ENCODE data around the gene SHPK. TPM values are rescaled to one million over a fixed set of nuclear protein-coding genes. Genes with fewer than 3 reads are reported as not detected.

The SHPK gene
- total and polyA plus RNA-seq, 4 donors, result 9.3 to 66.6 (median 17.0) TPM

DNA sequence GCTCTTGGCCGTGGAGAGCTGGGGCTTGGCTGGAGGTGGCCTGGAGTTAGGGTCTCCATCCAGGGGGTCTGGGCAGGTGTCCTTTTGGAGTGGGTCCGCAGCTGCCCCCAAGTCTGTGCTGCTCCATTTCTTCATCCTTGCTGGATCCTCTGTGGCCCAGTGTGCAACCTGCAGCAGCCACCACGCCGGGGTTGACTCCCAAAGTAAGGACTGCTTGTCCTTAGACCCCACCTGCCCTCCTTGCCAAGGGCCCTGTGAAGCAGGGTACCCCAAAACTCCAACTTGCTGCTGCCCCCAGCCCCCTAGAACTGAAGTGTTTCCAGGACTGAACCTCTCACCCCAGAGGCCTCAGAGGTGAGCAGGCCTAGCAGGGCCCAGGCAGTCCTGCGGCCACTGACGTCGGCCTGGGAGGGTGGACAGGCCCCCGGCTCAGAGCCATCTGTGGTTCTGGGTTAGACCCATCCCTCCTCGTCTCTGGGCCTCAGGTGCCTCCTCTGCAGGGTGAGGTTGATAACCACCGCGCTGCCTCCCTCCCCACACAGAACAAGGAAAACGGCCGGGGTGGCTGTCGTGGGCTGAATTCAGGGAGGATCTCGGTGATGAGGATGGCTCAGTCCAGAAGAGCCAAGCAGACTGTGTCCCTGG is 43.7 kb downstream of the SHPK start:
- H3K4me1 ChIP-seq (ENCODE audit: control insufficient read depth in 4 of 4, insufficient read depth in 4 of 4, low read length in 3 of 4), result no peaks in the 10 kb centered on the region
- no peak overlapping the region for H3K27ac ChIP-seq (ENCODE audit: low read depth in 1 of 2, low read length in 2 of 2)
- H3K27me3 ChIP-seq (ENCODE audit: control insufficient read depth in 4 of 4, insufficient read depth in 4 of 4, low read length in 3 of 4), result no peaks in the 10 kb centered on the region
- no peak for DNase-seq (ENCODE audit: low spot score)
- no peaks in the 10 kb centered on the region for H3K9me3 ChIP-seq (ENCODE audit: control insufficient read depth in 4 of 4, low read length in 3 of 4)
- no peak for TF ChIP-seq RXRA (IDR thresholded peaks at IDR 0.05)
- TF ChIP-seq FOXA2 (IDR thresholded peaks at IDR 0.05), result no peak
- no peak for TF ChIP-seq TAF1 (conservative IDR thresholded peaks at IDR 0.05)
- TF ChIP-seq YY1 (IDR thresholded peaks at IDR 0.05), result no peak
- TF ChIP-seq MAX (IDR thresholded peaks at IDR 0.05), result no peak
- no peak for TF ChIP-seq RAD21 (IDR thresholded peaks at IDR 0.05)
- TF ChIP-seq ZBTB33 (IDR thresholded peaks at IDR 0.05), result no peak
- TF ChIP-seq FOXA1 (IDR thresholded peaks at IDR 0.05), result no peak
- no peak for TF ChIP-seq EGR1 (IDR thresholded peaks at IDR 0.05; ENCODE audit: low read depth in 2 of 2)
- no peak for TF ChIP-seq REST (IDR thresholded peaks at IDR 0.05)
- TF ChIP-seq NR2F2 (IDR thresholded peaks at IDR 0.05), result no peak
- TF ChIP-seq, protein P1, sequence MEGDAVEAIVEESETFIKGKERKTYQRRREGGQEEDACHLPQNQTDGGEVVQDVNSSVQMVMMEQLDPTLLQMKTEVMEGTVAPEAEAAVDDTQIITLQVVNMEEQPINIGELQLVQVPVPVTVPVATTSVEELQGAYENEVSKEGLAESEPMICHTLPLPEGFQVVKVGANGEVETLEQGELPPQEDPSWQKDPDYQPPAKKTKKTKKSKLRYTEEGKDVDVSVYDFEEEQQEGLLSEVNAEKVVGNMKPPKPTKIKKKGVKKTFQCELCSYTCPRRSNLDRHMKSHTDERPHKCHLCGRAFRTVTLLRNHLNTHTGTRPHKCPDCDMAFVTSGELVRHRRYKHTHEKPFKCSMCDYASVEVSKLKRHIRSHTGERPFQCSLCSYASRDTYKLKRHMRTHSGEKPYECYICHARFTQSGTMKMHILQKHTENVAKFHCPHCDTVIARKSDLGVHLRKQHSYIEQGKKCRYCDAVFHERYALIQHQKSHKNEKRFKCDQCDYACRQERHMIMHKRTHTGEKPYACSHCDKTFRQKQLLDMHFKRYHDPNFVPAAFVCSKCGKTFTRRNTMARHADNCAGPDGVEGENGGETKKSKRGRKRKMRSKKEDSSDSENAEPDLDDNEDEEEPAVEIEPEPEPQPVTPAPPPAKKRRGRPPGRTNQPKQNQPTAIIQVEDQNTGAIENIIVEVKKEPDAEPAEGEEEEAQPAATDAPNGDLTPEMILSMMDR (IDR thresholded peaks at IDR 0.05; ENCODE audit: low read depth, low read length, missing input control), result no peak
- TF ChIP-seq HNF4A (conservative IDR thresholded peaks at IDR 0.05), result no peak
- TF ChIP-seq, protein P2, sequence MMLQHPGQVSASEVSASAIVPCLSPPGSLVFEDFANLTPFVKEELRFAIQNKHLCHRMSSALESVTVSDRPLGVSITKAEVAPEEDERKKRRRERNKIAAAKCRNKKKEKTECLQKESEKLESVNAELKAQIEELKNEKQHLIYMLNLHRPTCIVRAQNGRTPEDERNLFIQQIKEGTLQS (IDR thresholded peaks at IDR 0.05), result no peak
- no peak for TF ChIP-seq JUND (IDR thresholded peaks at IDR 0.05)
- no peak for TF ChIP-seq SP1 (IDR thresholded peaks at IDR 0.05)
- TF ChIP-seq GABPA (IDR thresholded peaks at IDR 0.05 in 1 of 2, conservative IDR thresholded peaks at IDR 0.05 in 1 of 2), result no peak
- peaks cover 5 to 70% (median 25%) of the 10 kb centered on the region in 4 donors for H3K36me3 ChIP-seq (ENCODE audit: control insufficient read depth in 4 of 4, insufficient read depth in 3 of 4, low read depth in 1 of 4, low read length in 3 of 4)
- 96% methylated on average over 15 of the region's 15 CpGs for WGBS
- H3K4me3 ChIP-seq (ENCODE audit: low read depth in 1 of 3, low read length in 3 of 3), result no peak overlapping the region
- no peak overlapping the region for H3K9ac ChIP-seq (ENCODE audit: low read depth in 1 of 2, low read length in 2 of 2)
